GM23338 (cell line): ENCODE measurements around the gene ZFHX3. TPM values are rescaled to one million over a fixed set of nuclear protein-coding genes. Genes with fewer than 3 reads are reported as not detected.

ENCODE experiments used
- ATAC-seq: fragments of 200-7000 bp; cut with Tn5 transposase; 3 replicates; pipeline ENCODE4 v1.9.1; 2020
- DNase-seq: peaks from one replicate; pipeline ENCODE4 v3.0.0-alpha.2; 2015; ENCODE audit warnings: low spot score
- H2AFZ ChIP-seq: fragments of 200-600 bp; sonication (generic); 2 replicates; pipeline ENCODE4 v1.8.0; 2016; ENCODE audit warnings: antibody characterized with exemption, mild to moderate bottlenecking, moderate library complexity
- H3F3A ChIP-seq: fragments of 200-600 bp; sonication (generic); replicated peaks from 2 replicates; pipeline ENCODE4 v1.8.0; 2017; ENCODE audit warnings: antibody characterized with exemption, mixed run types, low read depth
- H3K27ac ChIP-seq: fragments of 200-600 bp; sonication (generic); 2 replicates; pipeline ENCODE4 v1.6.1; 2016; ENCODE audit warnings: low read depth
- H3K27me3 ChIP-seq: fragments of 200-600 bp; sonication (generic); 2 replicates; pipeline ENCODE4 v1.8.0; 2016; ENCODE audit warnings: mild to moderate bottlenecking, mixed run types, moderate library complexity; ENCODE audit not compliant: insufficient read depth
- H3K36me3 ChIP-seq: fragments of 200-600 bp; sonication (generic); 2 replicates; pipeline ENCODE4 v1.8.0; 2016; ENCODE audit warnings: mild to moderate bottlenecking; ENCODE audit not compliant: insufficient read depth
- H3K4me1 ChIP-seq: fragments of 200-600 bp; sonication (generic); 2 replicates; pipeline ENCODE4 v1.8.0; 2016; ENCODE audit warnings: mild to moderate bottlenecking, moderate library complexity; ENCODE audit not compliant: insufficient read depth
- H3K4me2 ChIP-seq: fragments of 200-600 bp; sonication (generic); 2 replicates; pipeline ENCODE4 v1.7.1; 2017; ENCODE audit warnings: mixed run types
- H3K4me3 ChIP-seq: fragments of 200-600 bp; sonication (generic); 2 replicates; pipeline ENCODE4 v1.6.1; 2016; ENCODE audit warnings: mixed run types
- H3K79me2 ChIP-seq: fragments of 200-600 bp; sonication (generic); replicated peaks from 2 replicates; pipeline ENCODE4 v1.8.0; 2017; ENCODE audit warnings: mild to moderate bottlenecking; ENCODE audit not compliant: insufficient read depth
- H3K9me2 ChIP-seq: fragments of 200-600 bp; sonication (generic); 2 replicates; pipeline ENCODE4 v1.8.0; 2017; ENCODE audit not compliant: insufficient read depth
- H4K20me1 ChIP-seq: fragments of 200-600 bp; sonication (generic); replicated peaks from 2 replicates; pipeline ENCODE4 v1.8.0; 2017; ENCODE audit warnings: mild to moderate bottlenecking; ENCODE audit not compliant: insufficient read depth
- H3K27ac Mint-ChIP-seq: 2 replicates; pipeline ENCODE4 v1.8.0; 2020; ENCODE audit warnings: inconsistent platforms, mild to moderate bottlenecking, moderate library complexity, mixed read lengths
- H3K27me3 Mint-ChIP-seq: 3 replicates; pipeline ENCODE4 v1.8.0; 2022; ENCODE audit warnings: low read depth, mild to moderate bottlenecking, moderate library complexity, mixed read lengths, inconsistent platforms; ENCODE audit not compliant: insufficient read depth, poor library complexity
- H3K36me3 Mint-ChIP-seq: 3 replicates; pipeline ENCODE4 v1.8.0; 2021; ENCODE audit warnings: low read depth, mild to moderate bottlenecking, inconsistent platforms, moderate library complexity, mixed read lengths
- H3K4me1 Mint-ChIP-seq: 3 replicates; pipeline ENCODE4 v1.8.0; 2020; ENCODE audit warnings: mild to moderate bottlenecking, inconsistent platforms, mixed read lengths
- H3K4me3 Mint-ChIP-seq: 3 replicates; pipeline ENCODE4 v1.8.0; 2021; ENCODE audit warnings: moderate library complexity, mild to moderate bottlenecking, inconsistent platforms, mixed read lengths
- H3K9me3 Mint-ChIP-seq: 3 replicates; pipeline ENCODE4 v1.8.0; 2020; ENCODE audit warnings: moderate library complexity, mild to moderate bottlenecking, inconsistent platforms, mixed read lengths
- CREB1 ChIP-seq: fragments of 250-450 bp; sonication (Bioruptor Pico); IDR thresholded peaks from 2 replicates; pipeline ENCODE4 v1.5.0; 2020; ENCODE audit warnings: low read depth, mild to moderate bottlenecking, moderate library complexity
- CTCF ChIP-seq, 2 experiments: fragments of 200-600 bp in 1 of 2; sonication (generic) in 1 of 2; conservative IDR thresholded peaks; 2 replicates each; pipeline versions ENCODE4 v1.5.1 to v1.6.1; 2016 to 2017; ENCODE audit warnings: antibody characterized with exemption in 2 of 2, low read depth in 2 of 2, mild to moderate bottlenecking in 2 of 2, moderate library complexity in 1 of 2
- EZH2 ChIP-seq: fragments of 200-600 bp; sonication (generic); IDR thresholded peaks from one replicate; pipeline ENCODE4 v1.8.0; 2017; ENCODE audit warnings: antibody characterized with exemption, mild to moderate bottlenecking, low read depth; ENCODE audit not compliant: unreplicated experiment
- NANOG ChIP-seq: IDR thresholded peaks from 2 replicates; pipeline ENCODE4 v1.6.1; 2016; ENCODE audit warnings: antibody characterized with exemption, borderline replicate concordance
- POLR2AphosphoS5 ChIP-seq: IDR thresholded peaks from 2 replicates; pipeline ENCODE4 v1.6.1; 2016; ENCODE audit warnings: antibody characterized with exemption, low read depth
- ZNF114 ChIP-seq: fragments of 250-450 bp; sonication (Bioruptor Pico); IDR thresholded peaks from 2 replicates; pipeline ENCODE4 v1.5.0; 2020; ENCODE audit warnings: mild to moderate bottlenecking, moderate library complexity
- polyA plus RNA-seq: library from polyadenylated mRNA; unstranded; fragments of >200 nt; fragmentation: Nextera tagmentation; extraction: Ambion mirVana; gene quantifications from 2 replicates; pipeline ENCODE4 v1.2.1, GENCODE V29; 2016
- total RNA-seq: library from RNA; depleted of rRNA; stranded (reverse); fragments of >200 nt; shearing (Covaris generic); gene quantifications from 2 replicates; pipeline ENCODE4 v1.2.3, GENCODE V29; 2014
- TF ChIP-seq, protein P1 (sequence below): IDR thresholded peaks from one replicate; pipeline ENCODE4 v1.6.1; 2018; ENCODE audit warnings: antibody characterized with exemption; ENCODE audit not compliant: unreplicated experiment
- TF ChIP-seq, protein P2 (sequence below): IDR thresholded peaks from 2 replicates; pipeline ENCODE4 v1.6.1; 2016; ENCODE audit warnings: antibody characterized with exemption

The ZFHX3 gene
- total and polyA plus RNA-seq, 2 experiments from 2014 or later = 1.0 to 1.5 TPM

DNA sequence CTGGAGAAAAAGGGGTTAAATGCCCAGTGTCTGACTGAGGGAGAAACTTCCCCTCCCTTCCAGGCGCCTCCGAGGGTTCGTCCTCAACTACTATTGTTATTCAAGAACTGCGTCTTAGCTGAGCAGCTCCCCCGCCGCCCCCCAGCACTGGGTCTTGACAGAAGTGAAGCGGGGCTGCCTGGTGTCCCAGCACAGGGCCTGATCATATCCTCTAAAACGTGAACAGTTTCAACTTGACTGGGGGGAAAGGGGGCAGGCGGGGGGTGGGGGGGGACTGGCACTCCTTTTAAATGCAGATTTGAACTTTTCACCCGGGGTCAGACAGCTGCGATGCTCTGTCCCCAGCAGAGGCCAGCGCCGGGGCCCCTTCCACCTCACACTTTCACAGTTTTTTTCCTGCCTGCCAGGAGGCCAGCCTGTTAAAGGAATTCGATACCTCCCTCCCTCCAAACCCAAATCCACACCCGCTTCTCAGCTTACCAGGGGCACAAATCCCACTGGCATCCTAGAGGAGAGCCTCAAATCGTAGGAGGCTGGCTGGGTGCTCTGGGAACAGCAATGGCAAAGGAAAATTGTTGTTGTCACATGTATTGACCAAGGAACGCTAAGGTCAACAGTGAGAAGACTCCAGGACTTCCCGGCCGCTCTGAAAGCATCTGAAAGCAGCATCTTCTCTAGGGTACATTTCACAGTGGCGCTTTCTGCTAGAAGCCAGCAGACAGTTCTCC lies 14.5 kb downstream of the ZFHX3 start:
- Histone ChIP-seq H2AFZ (no peak overlapping the region), H3K4me3 (peak overlapping the region; percentile 45), H3K27ac (no peak overlapping the region), H3F3A (peaks cover 32% of the 10 kb centered on the region), H3K9me2 (no peaks in the 10 kb centered on the region), H3K4me2 (peak overlapping the region; percentile 73), H3K27me3 (peaks cover 91% of the 10 kb centered on the region), H3K36me3 (no peaks in the 10 kb centered on the region), H3K79me2 (no peaks in the 10 kb centered on the region), H4K20me1 (peaks cover 43% of the 10 kb centered on the region), H3K4me1 (peaks cover 65% of the 10 kb centered on the region)
- DNase-seq = peak; percentile 96
- H3K4me3 Mint-ChIP-seq = peak overlapping the region; percentile 32; the same call in 2 of the 3 replicates
- no peak overlapping the region for H3K27ac Mint-ChIP-seq
- no peak for TF ChIP-seq ZNF114
- TF ChIP-seq, protein P1, sequence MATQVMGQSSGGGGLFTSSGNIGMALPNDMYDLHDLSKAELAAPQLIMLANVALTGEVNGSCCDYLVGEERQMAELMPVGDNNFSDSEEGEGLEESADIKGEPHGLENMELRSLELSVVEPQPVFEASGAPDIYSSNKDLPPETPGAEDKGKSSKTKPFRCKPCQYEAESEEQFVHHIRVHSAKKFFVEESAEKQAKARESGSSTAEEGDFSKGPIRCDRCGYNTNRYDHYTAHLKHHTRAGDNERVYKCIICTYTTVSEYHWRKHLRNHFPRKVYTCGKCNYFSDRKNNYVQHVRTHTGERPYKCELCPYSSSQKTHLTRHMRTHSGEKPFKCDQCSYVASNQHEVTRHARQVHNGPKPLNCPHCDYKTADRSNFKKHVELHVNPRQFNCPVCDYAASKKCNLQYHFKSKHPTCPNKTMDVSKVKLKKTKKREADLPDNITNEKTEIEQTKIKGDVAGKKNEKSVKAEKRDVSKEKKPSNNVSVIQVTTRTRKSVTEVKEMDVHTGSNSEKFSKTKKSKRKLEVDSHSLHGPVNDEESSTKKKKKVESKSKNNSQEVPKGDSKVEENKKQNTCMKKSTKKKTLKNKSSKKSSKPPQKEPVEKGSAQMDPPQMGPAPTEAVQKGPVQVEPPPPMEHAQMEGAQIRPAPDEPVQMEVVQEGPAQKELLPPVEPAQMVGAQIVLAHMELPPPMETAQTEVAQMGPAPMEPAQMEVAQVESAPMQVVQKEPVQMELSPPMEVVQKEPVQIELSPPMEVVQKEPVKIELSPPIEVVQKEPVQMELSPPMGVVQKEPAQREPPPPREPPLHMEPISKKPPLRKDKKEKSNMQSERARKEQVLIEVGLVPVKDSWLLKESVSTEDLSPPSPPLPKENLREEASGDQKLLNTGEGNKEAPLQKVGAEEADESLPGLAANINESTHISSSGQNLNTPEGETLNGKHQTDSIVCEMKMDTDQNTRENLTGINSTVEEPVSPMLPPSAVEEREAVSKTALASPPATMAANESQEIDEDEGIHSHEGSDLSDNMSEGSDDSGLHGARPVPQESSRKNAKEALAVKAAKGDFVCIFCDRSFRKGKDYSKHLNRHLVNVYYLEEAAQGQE = no peak
- peak; percentile 53 for TF ChIP-seq EZH2
- no peaks in the 10 kb centered on the region for H3K36me3 Mint-ChIP-seq
- peaks cover 68% of the 10 kb centered on the region for H3K4me1 Mint-ChIP-seq
- H3K9me3 Mint-ChIP-seq = peaks cover 3% of the 10 kb centered on the region; the same call in 1 of the 3 replicates
- ATAC-seq = peak; percentile 59
- H3K27me3 Mint-ChIP-seq = peaks cover 99% of the 10 kb centered on the region

- H3K27ac ChIP-seq = no peak overlapping the region
- no peaks in the 10 kb centered on the region for H3K9me2 ChIP-seq
- Mint-ChIP-seq H3K27ac (no peak overlapping the region), H3K9me3 (peaks cover 3% of the 10 kb centered on the region; the same call in 1 of the 3 replicates), H3K27me3 (peaks cover 99% of the 10 kb centered on the region), H3K4me3 (peak overlapping the region; percentile 32; the same call in 1 of the 3 replicates), H3K36me3 (no peaks in the 10 kb centered on the region), H3K4me1 (peaks cover 60% of the 10 kb centered on the region)
- peak; percentile 92 for DNase-seq
- no peak overlapping the region for H2AFZ ChIP-seq
- peaks cover 91% of the 10 kb centered on the region for H3K27me3 ChIP-seq
- no peaks in the 10 kb centered on the region for H3K36me3 ChIP-seq
- peak overlapping the region; percentile 36; the same call in 1 of the 2 replicates for H3K4me2 ChIP-seq
- ATAC-seq = peak; percentile 61
- H3K4me3 ChIP-seq = no peak overlapping the region
- TF ChIP-seq CREB1 (peak; percentile 51), NANOG (peak; percentile 81), POLR2AphosphoS5 (peak; percentile 87), CTCF (conservative IDR thresholded peaks at IDR 0.05; ENCODE audit: low read depth in 2 of 2) (no peak; a peak in 1 of 4 replicates)
- TF ChIP-seq, protein P2, sequence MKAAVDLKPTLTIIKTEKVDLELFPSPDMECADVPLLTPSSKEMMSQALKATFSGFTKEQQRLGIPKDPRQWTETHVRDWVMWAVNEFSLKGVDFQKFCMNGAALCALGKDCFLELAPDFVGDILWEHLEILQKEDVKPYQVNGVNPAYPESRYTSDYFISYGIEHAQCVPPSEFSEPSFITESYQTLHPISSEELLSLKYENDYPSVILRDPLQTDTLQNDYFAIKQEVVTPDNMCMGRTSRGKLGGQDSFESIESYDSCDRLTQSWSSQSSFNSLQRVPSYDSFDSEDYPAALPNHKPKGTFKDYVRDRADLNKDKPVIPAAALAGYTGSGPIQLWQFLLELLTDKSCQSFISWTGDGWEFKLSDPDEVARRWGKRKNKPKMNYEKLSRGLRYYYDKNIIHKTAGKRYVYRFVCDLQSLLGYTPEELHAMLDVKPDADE = peak; percentile 69; the same call in 1 of the 2 replicates
- TF ChIP-seq, protein P1 = no peak
- peaks cover 57% of the 10 kb centered on the region for H3K4me1 ChIP-seq
- H3F3A ChIP-seq = peaks cover 32% of the 10 kb centered on the region
- peaks cover 39% of the 10 kb centered on the region for H4K20me1 ChIP-seq
- H3K79me2 ChIP-seq = no peaks in the 10 kb centered on the region
These were observed 15.2 kb downstream of the ZFHX3 start for GRCh38 chr16:73032541-73033270.
